ENCODE results near the gene ILF3. TPM values are rescaled to one million over a fixed set of nuclear protein-coding genes. Genes with fewer than 3 reads are reported as not detected.

ILF3 gene
- total RNA-seq, 1 experiment from 2014 or later, result 297 TPM

DNA sequence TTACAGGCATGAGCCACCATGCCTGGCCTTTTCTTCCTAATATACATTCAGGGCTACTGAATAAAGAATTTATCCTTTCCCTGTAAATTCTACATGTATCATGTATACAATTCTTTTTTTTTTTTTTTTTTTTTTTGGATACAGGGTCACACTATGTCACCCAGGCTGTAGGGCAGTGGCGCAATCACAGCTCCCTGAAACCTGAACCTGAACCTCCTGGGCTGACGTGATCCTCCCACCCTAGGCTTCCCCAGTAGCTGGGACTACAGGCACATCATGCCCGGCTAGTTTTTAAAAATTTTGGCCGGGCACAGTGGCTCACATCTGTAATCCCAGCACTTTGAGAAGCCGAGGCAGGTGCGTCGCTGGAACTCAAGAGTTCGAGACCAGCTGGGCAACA lies 35.3 kb upstream of the ILF3 start:
- no peak overlapping the region for H3K27ac Mint-ChIP-seq (ENCODE audit: low read depth, unreplicated experiment)
- H3K9me3 Mint-ChIP-seq (ENCODE audit: unreplicated experiment), result no peaks in the 10 kb centered on the region
- no peak overlapping the region for H3K4me3 Mint-ChIP-seq (ENCODE audit: unreplicated experiment)
- H3K36me3 Mint-ChIP-seq (ENCODE audit: insufficient read depth, unreplicated experiment), result no peaks in the 10 kb centered on the region
- DNase-seq (ENCODE audit: unreplicated experiment), result no peak
- CTCF ChIA-PET, result interaction anchor here (0.6 to 0.9 kb wide), 5 partner anchors 24 to 195 kb away, joined by 3 to 5 read pairs (median 3); no protein-coding TSS in a partner anchor
- no peak for TF ChIP-seq CTCF (IDR thresholded peaks at IDR 0.05; ENCODE audit: unreplicated experiment)
- intact Hi-C loops (cut with micrococcal nuclease), result no loop called here
- H3K27me3 Mint-ChIP-seq (ENCODE audit: insufficient read depth, unreplicated experiment), result no peaks in the 10 kb centered on the region
- H3K4me1 Mint-ChIP-seq (ENCODE audit: insufficient read depth, unreplicated experiment), result peaks cover 7% of the 10 kb centered on the region
- POLR2A ChIA-PET, result interaction anchor here (0.6 kb wide), 1 partner anchor 33 kb away, joined by 3 read pairs; no protein-coding TSS in a partner anchor
- no TSS peak for BruUV-seq (replicated peaks)

GRCh38 chr19:10620786-10621185 lies 33.4 kb upstream of the ILF3 start:
- Mint-ChIP-seq H3K27ac (ENCODE audit: low read depth, unreplicated experiment) (no peak overlapping the region), H3K36me3 (ENCODE audit: insufficient read depth, unreplicated experiment) (no peaks in the 10 kb centered on the region), H3K4me3 (ENCODE audit: unreplicated experiment) (no peak overlapping the region), H3K9me3 (ENCODE audit: unreplicated experiment) (no peaks in the 10 kb centered on the region), H3K4me1 (ENCODE audit: insufficient read depth, unreplicated experiment) (peaks cover 8% of the 10 kb centered on the region), H3K27me3 (ENCODE audit: insufficient read depth, unreplicated experiment) (no peaks in the 10 kb centered on the region)
- DNase-seq (ENCODE audit: unreplicated experiment), result no peak
- CTCF ChIA-PET, result interaction anchor here (2.8 kb wide), 1 partner anchor 24 kb away, joined by 9 read pairs; no protein-coding TSS in a partner anchor
- POLR2A ChIA-PET, result no interaction called here
- BruUV-seq (replicated peaks), result no TSS peak
- intact Hi-C loops (cut with micrococcal nuclease), result no loop called here
- no peak for TF ChIP-seq CTCF (IDR thresholded peaks at IDR 0.05; ENCODE audit: unreplicated experiment)

GRCh38 chr19:10621966-10622365 lies 32.2 kb upstream of the ILF3 start:
- no TSS peak for BruUV-seq (replicated peaks)
- Mint-ChIP-seq H3K36me3 (ENCODE audit: insufficient read depth, unreplicated experiment) (no peaks in the 10 kb centered on the region), H3K4me1 (ENCODE audit: insufficient read depth, unreplicated experiment) (peaks cover 11% of the 10 kb centered on the region), H3K27me3 (ENCODE audit: insufficient read depth, unreplicated experiment) (no peaks in the 10 kb centered on the region), H3K4me3 (ENCODE audit: unreplicated experiment) (no peak overlapping the region), H3K27ac (ENCODE audit: low read depth, unreplicated experiment) (no peak overlapping the region), H3K9me3 (ENCODE audit: unreplicated experiment) (no peaks in the 10 kb centered on the region)
- ChIA-PET POLR2A (interaction anchor here (0.7 to 1.5 kb wide), 3 partner anchors 28 to 31 kb away, joined by 3 read pairs; no protein-coding TSS in a partner anchor), CTCF (interaction anchor here (0.7 to 2.8 kb wide), 3 partner anchors 23 to 50 kb away, joined by 4 to 16 read pairs (median 9); no protein-coding TSS in a partner anchor)
- intact Hi-C loops (cut with micrococcal nuclease), result no loop called here
- TF ChIP-seq CTCF (IDR thresholded peaks at IDR 0.05; ENCODE audit: unreplicated experiment), result no peak
- DNase-seq (ENCODE audit: unreplicated experiment), result no peak

DNA sequence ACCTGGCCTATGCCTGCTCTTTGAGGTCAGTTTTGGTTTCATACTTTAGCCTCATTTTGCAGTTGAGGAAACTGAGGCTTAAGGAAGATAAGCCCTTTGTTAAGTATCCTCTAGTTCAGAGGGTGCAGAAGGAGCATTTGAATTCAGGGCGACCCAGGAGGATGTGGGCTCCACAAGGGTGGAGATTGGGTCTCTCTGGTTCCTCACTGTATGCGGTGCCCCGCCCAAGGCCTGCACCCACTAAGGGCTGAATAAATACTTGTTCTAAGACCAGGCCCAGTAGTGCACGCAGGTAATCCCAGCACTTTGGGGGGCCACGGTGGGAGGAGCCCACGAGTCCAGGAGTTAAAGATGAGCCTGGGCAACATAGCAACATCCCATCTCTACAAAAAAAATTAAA lies 29.6 kb upstream of the ILF3 start:
- POLR2A ChIA-PET, result interaction anchor here (0.6 to 1.2 kb wide), 3 partner anchors 19 to 27 kb away, joined by 3 to 5 read pairs (median 3); no protein-coding TSS in a partner anchor
- H3K27me3 Mint-ChIP-seq (ENCODE audit: insufficient read depth, unreplicated experiment), result no peaks in the 10 kb centered on the region
- peak overlapping the region; percentile 69 for H3K4me3 Mint-ChIP-seq (ENCODE audit: unreplicated experiment)
- no peaks in the 10 kb centered on the region for H3K9me3 Mint-ChIP-seq (ENCODE audit: unreplicated experiment)
- peaks cover 4% of the 10 kb centered on the region for H3K4me1 Mint-ChIP-seq (ENCODE audit: insufficient read depth, unreplicated experiment)
- CTCF ChIA-PET, result interaction anchor here (0.6 to 1.9 kb wide), 2 partner anchors 21 to 44 kb away, joined by 3 to 4 read pairs; no protein-coding TSS in a partner anchor
- H3K36me3 Mint-ChIP-seq (ENCODE audit: insufficient read depth, unreplicated experiment), result no peaks in the 10 kb centered on the region
- no peak for TF ChIP-seq CTCF (IDR thresholded peaks at IDR 0.05; ENCODE audit: unreplicated experiment)
- no peak for DNase-seq (ENCODE audit: unreplicated experiment)
- intact Hi-C loops (cut with micrococcal nuclease), result no loop called here
- no TSS peak for BruUV-seq (replicated peaks)
- H3K27ac Mint-ChIP-seq (ENCODE audit: low read depth, unreplicated experiment), result peak overlapping the region; percentile 31

All from MCF 10A (cell line).